K562 (cell line): ENCODE results near the gene HPS4. TPM values are rescaled to one million over a fixed set of nuclear protein-coding genes. Genes with fewer than 3 reads are reported as not detected.

Experiments
- FOXJ2 ChIP-seq: fragments of 200-800 bp; sonication (Bioruptor generic); IDR thresholded peaks from 2 replicates; pipeline ENCODE4 v1.6.1; 2016; ENCODE audit warnings: missing genetic modification characterization, missing compliant biosample characterization
- JUN ChIP-seq, 2 experiments: sonication (generic) in 1 of 2; formaldehyde crosslinking in 1 of 2; IDR thresholded peaks; 2 replicates each; pipeline versions ENCODE4 v1.6.1 to v1.8.0; 2012 to 2022; ENCODE audit warnings: borderline replicate concordance in 2 of 2, mild to moderate bottlenecking in 2 of 2, improper control_type of control experiment in 1 of 2, low read depth in 1 of 2, low read length in 1 of 2, missing genetic modification reagents in 1 of 2
- NFE2 ChIP-seq: IDR thresholded peaks from 2 replicates; pipeline ENCODE4 v1.6.1; 2014; ENCODE audit warnings: antibody characterized with exemption, low read depth
- POLR3G ChIP-seq: IDR thresholded peaks from 2 replicates; pipeline ENCODE4 v1.6.1; 2011; ENCODE audit not compliant: insufficient read length, insufficient replicate concordance; ENCODE audit errors: extremely low read depth
- RBM25 ChIP-seq: fragments of 200-400 bp; formaldehyde crosslinking; IDR thresholded peaks from 2 replicates; pipeline ENCODE4 v1.6.1; 2018; ENCODE audit warnings: low read length, low read depth, moderate library complexity; ENCODE audit not compliant: severe bottlenecking
- RFX7 ChIP-seq: fragments of 250-450 bp; sonication (Bioruptor Pico); IDR thresholded peaks from 2 replicates; pipeline ENCODE4 v1.5.1; 2021; ENCODE audit warnings: mild to moderate bottlenecking
- TBP ChIP-seq: optimal IDR thresholded peaks from 2 replicates; pipeline ENCODE3; 2011; ENCODE audit warnings: low read depth, low read length, improper control_type of control experiment
- TEAD1 ChIP-seq, 2 experiments: fragments of 450-650 bp in 1 of 2; sonication (generic) in 1 of 2; formaldehyde crosslinking; IDR thresholded peaks; 2 replicates each; pipeline versions ENCODE4 v1.4.0 to v1.8.0; 2020 to 2022; ENCODE audit warnings: mild to moderate bottlenecking in 2 of 2, missing genetic modification reagents in 1 of 2
- TSC22D4 ChIP-seq: fragments of 450-650 bp; IDR thresholded peaks from 2 replicates; pipeline ENCODE4 v1.6.1; 2016; ENCODE audit warnings: missing genetic modification characterization, missing biosample characterization, control low read depth
- UBTF ChIP-seq, 2 experiments: IDR thresholded peaks; 2 replicates each; pipeline ENCODE4 v1.6.1; 2012; ENCODE audit warnings: improper control_type of control experiment in 2 of 2, low read depth in 2 of 2, low read length in 2 of 2, borderline replicate concordance in 1 of 2
- ZNF717 ChIP-seq: fragments of 250-450 bp; sonication (Bioruptor Pico); IDR thresholded peaks from 2 replicates; pipeline ENCODE4 v1.5.0; 2021
- ZNF766 ChIP-seq: fragments of 200-800 bp; sonication (Bioruptor generic); conservative IDR thresholded peaks from 2 replicates; pipeline ENCODE4 v1.6.1; 2016; ENCODE audit warnings: missing genetic modification characterization, missing compliant biosample characterization
- polyA plus RNA-seq, 8 experiments: library from polyadenylated mRNA; depleted of rRNA in 4 of 8; stranded (reverse) in 5 of 8; unstranded in 3 of 8; fragments of >200 nt; fragmentation: Nextera tagmentation in 2 of 8; fragmentation: Illumina TruSeq in 1 of 8; extraction: Ambion mirVana in 2 of 8; extraction: Trizol in 1 of 8; gene quantifications; 2 replicates each; pipeline versions ENCODE4 v1.2.1 to v1.2.3, GENCODE V29; 2011 to 2014; ENCODE audit warnings: inconsistent platforms in 1 of 8, missing spikeins in 1 of 8
- total RNA-seq, 7 experiments: library from RNA; depleted of rRNA in 6 of 7; stranded (reverse); fragments of >200 nt in 6 of 7; fragmentation: Illumina TruSeq in 2 of 7; extraction: Trizol in 2 of 7; gene quantifications; 2 replicates each; pipeline versions ENCODE4 v1.2.1 to v1.2.3, GENCODE V29; 2011 to 2021; ENCODE audit warnings: low replicate concordance in 1 of 7

HPS4 gene
- total and polyA plus RNA-seq, 9 of the 15 experiments (the other 6 are each of a cell fraction or from before 2014, with no cell fraction given) = 12.8 to 29.2 (median 25.3) TPM

- TF ChIP-seq POLR3G (no peak), ZNF717 (CRISPR knock-in tag) (no peak), TSC22D4 (no peak), FOXJ2 (tag) (0 out of 2 replicates have a peak, but pooled peaks have one; percentile 56), UBTF (IDR thresholded peaks at IDR 0.05; ENCODE audit: borderline replicate concordance in 1 of 2, low read depth in 2 of 2, low read length in 2 of 2) (no peak), ZNF766 (CRISPR knock-in tag) (0 out of 2 replicates have a peak, but pooled peaks have one; percentile 27), TBP (peak; percentile 21), NFE2 (peak; percentile 38; the same call in 1 of the 2 replicates), RFX7 (no peak), RBM25 (no peak), JUN (IDR thresholded peaks at IDR 0.05; ENCODE audit: borderline replicate concordance, low read depth, low read length) (no peak), JUN (CRISPR knock-in tag; IDR thresholded peaks at IDR 0.05; ENCODE audit: borderline replicate concordance) (no peak), TEAD1 (CRISPR knock-in tag; IDR thresholded peaks at IDR 0.05) (no peak)
Observed at GRCh38 chr22:26482161-26482560, 1.4 kb downstream of the HPS4 start (continued).
